H9 (cell line): ENCODE data around the gene FBXO11. TPM values are rescaled to one million over a fixed set of nuclear protein-coding genes. Genes with fewer than 3 reads are reported as not detected.

Experiments
- DNase-seq: peaks from one replicate; pipeline ENCODE4 v3.0.0-alpha.2; 2017
- H2AFZ ChIP-seq: one replicate; pipeline ENCODE4 v1.6.1; 2013; ENCODE audit warnings: mild to moderate bottlenecking, low read length, control low read depth, moderate library complexity
- H2AK5ac ChIP-seq: 2 replicates; pipeline ENCODE4 v1.6.1; 2013; ENCODE audit warnings: low read length, control low read depth, mixed read lengths; ENCODE audit not compliant: insufficient read length
- H2BK120ac ChIP-seq: one replicate; pipeline ENCODE4 v1.6.1; 2013; ENCODE audit warnings: low read depth, mild to moderate bottlenecking, low read length, control low read depth, inconsistent platforms; ENCODE audit not compliant: poor library complexity, severe bottlenecking
- H2BK12ac ChIP-seq: 2 replicates; pipeline ENCODE4 v1.6.1; 2013; ENCODE audit warnings: low read length, control low read depth, mixed read lengths, low read depth; ENCODE audit not compliant: insufficient read length
- H2BK15ac ChIP-seq: 2 replicates; pipeline ENCODE4 v1.6.1; 2013; ENCODE audit warnings: low read depth, low read length, control low read depth
- H2BK20ac ChIP-seq: one replicate; pipeline ENCODE4 v1.6.1; 2013; ENCODE audit warnings: low read depth, mild to moderate bottlenecking, low read length, control low read depth, inconsistent platforms; ENCODE audit not compliant: poor library complexity, severe bottlenecking
- H2BK5ac ChIP-seq: 2 replicates; pipeline ENCODE4 v1.6.1; 2013; ENCODE audit warnings: low read length, control low read depth, mixed read lengths; ENCODE audit not compliant: insufficient read length
- H3K14ac ChIP-seq: 2 replicates; pipeline ENCODE4 v1.6.1; 2013; ENCODE audit warnings: low read length, control low read depth; ENCODE audit not compliant: insufficient read depth
- H3K18ac ChIP-seq: 2 replicates; pipeline ENCODE4 v1.6.1; 2013; ENCODE audit warnings: low read depth, mild to moderate bottlenecking, mixed read lengths, low read length, control low read depth; ENCODE audit not compliant: insufficient read length
- H3K23ac ChIP-seq: 2 replicates; pipeline ENCODE4 v1.6.1; 2013; ENCODE audit warnings: low read length, control low read depth, mixed read lengths, low read depth; ENCODE audit not compliant: insufficient read length
- H3K23me2 ChIP-seq: 2 replicates; pipeline ENCODE4 v1.6.1; 2013; ENCODE audit warnings: low read depth, mild to moderate bottlenecking, mixed read lengths, low read length, control low read depth; ENCODE audit not compliant: insufficient read length, poor library complexity, severe bottlenecking
- H3K27ac ChIP-seq: 2 replicates; pipeline ENCODE4 v1.5.1; 2013; ENCODE audit warnings: low read length, control low read depth, mixed read lengths, low read depth; ENCODE audit not compliant: insufficient read length
- H3K27me3 ChIP-seq: 2 replicates; pipeline ENCODE4 v1.6.1; 2013; ENCODE audit warnings: low read length, control low read depth, inconsistent platforms; ENCODE audit not compliant: insufficient read depth
- H3K4ac ChIP-seq: 2 replicates; pipeline ENCODE4 v1.6.1; 2013; ENCODE audit warnings: low read depth, mild to moderate bottlenecking, control low read depth, inconsistent platforms, low read length, moderate library complexity
- H3K4me1 ChIP-seq: 2 replicates; pipeline ENCODE4 v1.6.1; 2013; ENCODE audit warnings: low read length, control low read depth, inconsistent platforms; ENCODE audit not compliant: insufficient read depth
- H3K4me2 ChIP-seq: 2 replicates; pipeline ENCODE4 v1.6.1; 2013; ENCODE audit warnings: low read length, control low read depth, mixed read lengths; ENCODE audit not compliant: insufficient read length, insufficient read depth
- H3K56ac ChIP-seq: 2 replicates; pipeline ENCODE4 v1.6.1; 2013; ENCODE audit warnings: low read depth, mild to moderate bottlenecking, mixed read lengths, low read length, control low read depth; ENCODE audit not compliant: insufficient read length
- H3K79me1 ChIP-seq: 2 replicates; pipeline ENCODE4 v1.6.1; 2013; ENCODE audit warnings: low read depth, mild to moderate bottlenecking, moderate library complexity, low read length, control low read depth, inconsistent platforms; ENCODE audit not compliant: insufficient read depth, poor library complexity, severe bottlenecking
- H3K79me2 ChIP-seq: 2 replicates; pipeline ENCODE4 v1.6.1; 2013; ENCODE audit warnings: low read length, control low read depth, inconsistent platforms; ENCODE audit not compliant: insufficient read depth
- H3K9ac ChIP-seq: 2 replicates; pipeline ENCODE4 v1.6.1; 2013; ENCODE audit warnings: low read length, control low read depth, mixed read lengths; ENCODE audit not compliant: insufficient read length; ENCODE audit errors: extremely low read depth
- H3K9me3 ChIP-seq: one replicate; pipeline ENCODE4 v1.6.1; 2013; ENCODE audit warnings: low read depth, low read length, inconsistent platforms; ENCODE audit not compliant: control insufficient read depth
- H3T11ph ChIP-seq: one replicate; pipeline ENCODE4 v1.6.1; 2013; ENCODE audit warnings: mild to moderate bottlenecking, low read length, control low read depth, inconsistent platforms
- H4K20me1 ChIP-seq: one replicate; pipeline ENCODE4 v1.6.1; 2013; ENCODE audit not compliant: control insufficient read depth, insufficient read length, insufficient read depth
- H4K5ac ChIP-seq: 2 replicates; pipeline ENCODE4 v1.6.1; 2013; ENCODE audit warnings: low read depth, mild to moderate bottlenecking, mixed read lengths, low read length, control low read depth; ENCODE audit not compliant: insufficient read length
- H4K8ac ChIP-seq: replicated peaks from 2 replicates; pipeline ENCODE4 v1.6.1; 2013; ENCODE audit warnings: low read length, control low read depth, mixed read lengths, low read depth; ENCODE audit not compliant: insufficient read length
- H4K91ac ChIP-seq: 2 replicates; pipeline ENCODE4 v1.6.1; 2013; ENCODE audit warnings: low read depth, mild to moderate bottlenecking, moderate library complexity, mixed read lengths, low read length, control low read depth; ENCODE audit not compliant: insufficient read length
- H3K27ac Mint-ChIP-seq, 3 experiments: 2 replicates in 2 of 3; 3 replicates in 1 of 3; pipeline ENCODE4 v1.8.0; 2020 to 2021; ENCODE audit warnings: mixed read lengths in 3 of 3, mild to moderate bottlenecking in 1 of 3, moderate library complexity in 1 of 3
- H3K27me3 Mint-ChIP-seq: 2 replicates; pipeline ENCODE4 v1.8.0; 2021; ENCODE audit warnings: low read depth, mild to moderate bottlenecking, moderate library complexity, mixed read lengths
- H3K36me3 Mint-ChIP-seq, 3 experiments: 2 replicates in 2 of 3; 3 replicates in 1 of 3; pipeline ENCODE4 v1.8.0; 2020 to 2021; ENCODE audit warnings: low read depth in 3 of 3, mixed read lengths in 3 of 3; ENCODE audit not compliant: insufficient read depth in 1 of 3
- H3K4me1 Mint-ChIP-seq, 2 experiments: 2 replicates each; pipeline ENCODE4 v1.8.0; 2020; ENCODE audit warnings: mixed read lengths in 2 of 2
- H3K4me3 Mint-ChIP-seq, 2 experiments: 2 replicates in 1 of 2; 3 replicates in 1 of 2; pipeline ENCODE4 v1.8.0; 2020 to 2021; ENCODE audit warnings: mild to moderate bottlenecking in 2 of 2, mixed read lengths in 2 of 2, moderate library complexity in 1 of 2
- H3K9me3 Mint-ChIP-seq, 2 experiments: 2 replicates in 1 of 2; 3 replicates in 1 of 2; pipeline ENCODE4 v1.8.0; 2020; ENCODE audit warnings: mild to moderate bottlenecking in 2 of 2, mixed read lengths in 2 of 2, moderate library complexity in 1 of 2
- CTCF ChIP-seq: fragments of 200-600 bp; sonication (generic); conservative IDR thresholded peaks from 3 replicates; pipeline ENCODE4 v1.8.0; 2021; ENCODE audit warnings: antibody characterized with exemption, mild to moderate bottlenecking
- WGBS: extraction: QIAGEN DNeasy Blood & Tissue Kit; methylation state at CpG from one replicate; pipeline ENCODE4 v1.1.7; 2013; ENCODE audit warnings: missing lambda C conversion rate, low lambda C conversion rate, mixed read lengths; ENCODE audit not compliant: insufficient read length; ENCODE audit errors: extremely low coverage; 5-methylcytosine and 5-hydroxymethylcytosine counted together
- total RNA-seq: library from RNA; stranded (reverse); gene quantifications from 2 replicates; pipeline ENCODE4 v1.2.1, GENCODE V29; 2021

FBXO11 gene
- total RNA-seq, 1 experiment from 2014 or later, result 68.8 TPM

- H3K36me3 Mint-ChIP-seq, result peaks cover 34 to 81% (median 73%) of the 10 kb centered on the region in 3 experiments
- H3K9me3 Mint-ChIP-seq, result no peaks in the 10 kb centered on the region
- no peak overlapping the region for H3K23ac ChIP-seq
Observed at GRCh38 chr2:47819834-47820233, 86.5 kb downstream of the FBXO11 start.

More at GRCh38 chr2:47819834-47820233, 86.5 kb downstream of the FBXO11 start:
- no peak overlapping the region for H2AK5ac ChIP-seq
- H2BK15ac ChIP-seq, result no peak overlapping the region
- H4K20me1 ChIP-seq, result no peaks in the 10 kb centered on the region
- no peak overlapping the region for H3K18ac ChIP-seq
- no peak overlapping the region for H2BK120ac ChIP-seq
- Mint-ChIP-seq H3K4me1 (no peaks in the 10 kb centered on the region), H3K27me3 (no peaks in the 10 kb centered on the region), H3K27ac (no peak overlapping the region), H3K4me3 (no peak overlapping the region)
- no CpG with 5 or more reads among the region's 3 CpGs for WGBS
- H3K79me2 ChIP-seq, result no peaks in the 10 kb centered on the region
- no peaks in the 10 kb centered on the region for H3K9me3 ChIP-seq
- no peaks in the 10 kb centered on the region for H3K23me2 ChIP-seq
- H3K9ac ChIP-seq, result no peak overlapping the region
- no peak for TF ChIP-seq CTCF
- no peak overlapping the region for H2BK12ac ChIP-seq
- H4K91ac ChIP-seq, result no peak overlapping the region
- no peaks in the 10 kb centered on the region for H3K79me1 ChIP-seq
- H3K4ac ChIP-seq, result no peak overlapping the region
- H3K56ac ChIP-seq, result no peak overlapping the region
- H4K8ac ChIP-seq, result no peak overlapping the region
- H3K14ac ChIP-seq, result no peak overlapping the region
- no peak overlapping the region for H2BK5ac ChIP-seq
- no peak overlapping the region for H3K4me2 ChIP-seq
- no peaks in the 10 kb centered on the region for H3K4me1 ChIP-seq
- H2BK20ac ChIP-seq, result no peak overlapping the region
- H3K27me3 ChIP-seq, result no peaks in the 10 kb centered on the region
- no peak for DNase-seq
- H4K5ac ChIP-seq, result no peak overlapping the region
- no peak overlapping the region for H2AFZ ChIP-seq
- H3K27ac ChIP-seq, result no peak overlapping the region
- H3T11ph ChIP-seq, result no peak overlapping the region
